GM19023 (cell line): Measurements from ENCODE around the gene RAB24.
A peak's percentile ranks its signal among the peaks of the same experiment; 100 is the strongest.

Experiments used
- ATAC-seq: cut with Tn5 transposase; IDR thresholded peaks from one replicate; pipeline ENCODE4 v1.9.1; 2021; ENCODE audit warnings: mild to moderate bottlenecking, moderate library complexity; ENCODE audit not compliant: unreplicated experiment

The RAB24 gene

GRCh38 chr5:177333420-177334154 lies 30.1 kb upstream of the RAB24 start:
- no peak for ATAC-seq

DNA sequence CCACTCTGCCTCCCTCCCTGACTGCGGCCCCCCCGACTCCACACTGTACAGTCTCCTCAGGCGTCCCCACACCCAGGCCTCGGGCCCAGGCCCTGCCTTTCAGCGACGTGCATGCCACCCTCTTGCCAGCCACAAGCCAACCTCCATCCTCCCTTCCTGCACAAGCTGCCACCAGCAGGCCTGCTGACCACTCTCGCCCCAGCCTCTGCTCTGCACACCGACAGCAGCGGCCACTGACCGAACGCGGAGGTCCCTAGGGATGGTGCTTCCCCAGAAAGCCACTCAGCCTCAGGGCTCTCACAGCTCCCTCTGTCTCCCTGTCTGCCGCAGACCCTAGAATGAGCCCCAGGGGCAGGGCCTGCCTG lies 29.4 kb upstream of the RAB24 start:
- no peak for ATAC-seq

DNA sequence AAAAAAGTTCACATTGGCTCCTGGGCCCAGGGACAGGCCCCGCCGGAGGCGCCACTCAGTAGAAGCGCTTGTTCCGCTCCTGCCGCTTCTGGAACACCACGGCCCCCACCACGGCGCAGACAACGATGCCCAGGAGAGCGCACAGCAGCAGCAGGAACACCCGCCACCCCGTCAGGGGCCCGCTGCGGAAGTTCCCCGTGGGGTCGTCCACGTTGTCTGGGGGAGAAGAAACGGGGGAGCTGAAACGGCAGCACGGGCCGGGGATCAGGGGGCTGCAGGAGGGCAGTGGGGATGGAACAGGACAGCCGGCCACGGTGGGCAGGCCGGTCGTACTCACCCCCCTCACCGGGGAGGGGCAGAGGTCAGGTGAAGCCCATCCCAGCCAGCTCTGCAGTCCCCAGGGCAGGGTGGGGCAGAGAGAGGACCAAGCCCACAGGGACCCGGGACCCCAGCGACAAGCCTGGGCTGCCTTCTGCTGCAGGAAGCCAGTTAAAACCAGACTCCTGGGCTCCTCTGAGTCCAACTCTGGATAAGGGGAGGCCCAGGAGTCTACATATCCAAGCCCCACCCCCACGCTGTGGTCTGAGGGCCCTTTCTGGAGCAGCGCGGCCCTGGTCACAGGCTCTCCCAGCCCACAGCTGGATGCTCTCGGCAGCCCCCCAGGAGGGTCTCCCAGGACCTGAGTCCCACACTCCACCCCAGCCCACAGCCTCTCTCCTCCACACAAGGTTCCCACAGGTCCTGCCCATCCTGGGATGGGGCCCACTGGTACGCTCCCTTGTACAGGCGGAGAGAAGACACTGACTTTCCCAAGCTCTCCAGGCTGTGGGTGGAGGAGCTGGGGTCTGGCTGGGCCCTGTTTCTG lies 28.7 kb upstream of the RAB24 start:
- no peak for ATAC-seq

DNA sequence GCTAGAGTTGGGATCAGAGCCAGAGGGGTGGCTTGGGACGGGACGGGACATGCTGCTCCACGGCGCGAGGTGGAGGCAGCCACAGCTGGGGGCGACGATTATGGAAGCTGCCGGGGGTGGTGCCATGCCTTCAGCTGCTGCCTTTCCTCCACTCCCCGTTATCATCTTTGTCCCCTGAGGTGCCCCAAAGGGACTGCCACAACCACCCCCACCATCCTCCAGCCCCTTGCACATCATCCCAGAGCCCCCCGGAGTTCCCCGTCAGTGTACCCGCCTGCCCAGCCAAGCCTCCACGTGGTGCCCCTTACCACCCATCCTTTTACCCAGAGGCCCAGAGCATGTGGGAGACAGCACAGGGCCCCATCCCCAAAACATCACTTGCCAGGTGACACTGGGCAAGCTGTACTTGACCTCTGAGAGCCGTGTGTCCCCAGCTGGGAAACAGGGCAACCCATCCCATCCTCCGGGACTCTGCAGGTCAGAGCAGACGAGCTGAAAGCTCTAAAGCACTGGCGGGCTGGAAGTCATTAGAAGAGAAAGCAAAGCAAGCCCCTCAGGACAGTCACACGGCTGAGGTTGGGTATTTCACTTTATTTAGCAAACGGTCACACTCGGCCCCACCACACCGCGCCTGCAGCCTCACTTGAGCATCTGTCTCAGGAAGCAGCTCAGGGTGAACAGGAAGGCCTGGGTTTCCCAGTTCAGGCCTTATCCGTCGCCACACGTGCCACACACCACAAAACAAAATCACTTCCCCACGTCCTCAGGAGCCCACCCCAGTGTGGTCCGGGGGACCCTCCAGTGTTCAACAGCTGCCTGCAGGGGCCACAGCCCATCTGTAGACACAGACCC lies 27.7 kb upstream of the RAB24 start:
- ATAC-seq: no peak

GRCh38 chr5:177329883-177330282 lies 26.4 kb upstream of the RAB24 start:
- ATAC-seq: no peak

GRCh38 chr5:177328545-177329231 lies 25.2 kb upstream of the RAB24 start:
- no peak for ATAC-seq

DNA sequence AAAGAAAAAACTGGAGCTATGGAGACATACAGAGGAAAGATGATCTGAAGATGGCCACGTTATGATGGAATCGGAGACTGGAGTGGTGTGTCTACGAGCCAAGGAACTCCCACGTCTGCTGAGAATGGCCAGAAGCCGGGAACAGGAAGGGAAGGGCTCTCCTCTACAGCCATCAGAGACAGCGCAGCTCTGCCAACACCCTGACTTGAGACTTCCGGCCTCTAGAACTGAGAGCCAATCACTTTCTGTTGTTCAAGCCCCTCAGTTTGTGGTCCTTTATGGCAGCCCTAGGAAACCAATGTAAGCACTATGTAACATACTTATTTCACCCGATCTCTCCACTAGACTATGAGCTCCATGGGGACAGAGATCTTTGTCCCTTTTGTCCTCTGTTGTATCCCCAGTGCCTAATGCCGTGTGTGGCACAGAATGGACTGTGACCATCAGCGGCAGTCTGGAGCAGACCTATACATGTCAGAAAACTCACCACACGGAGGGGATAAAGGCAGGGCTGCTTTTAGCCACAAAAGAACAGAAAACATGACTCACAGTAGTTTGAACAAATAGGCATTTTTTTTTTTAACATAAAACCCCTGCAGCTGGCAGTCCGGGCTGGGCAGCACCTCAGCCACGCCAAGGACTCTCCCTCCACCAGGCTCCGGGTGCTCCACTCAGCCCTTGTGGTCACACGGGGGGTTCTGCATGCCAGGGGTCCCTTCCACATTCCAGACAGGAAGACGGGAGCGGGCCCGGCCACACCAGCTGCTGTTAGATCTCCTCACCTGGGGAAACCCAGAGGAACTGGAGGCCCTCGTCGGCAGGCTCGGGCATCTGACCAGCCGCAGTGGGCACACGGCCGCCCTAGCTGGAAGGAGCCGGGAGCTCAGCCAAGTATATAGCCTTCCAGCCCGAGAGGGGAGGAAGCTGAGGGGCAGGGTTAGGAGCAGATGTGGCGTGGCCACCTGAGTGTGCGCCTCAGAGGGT lies 24.3 kb upstream of the RAB24 start:
- no peak for ATAC-seq

DNA sequence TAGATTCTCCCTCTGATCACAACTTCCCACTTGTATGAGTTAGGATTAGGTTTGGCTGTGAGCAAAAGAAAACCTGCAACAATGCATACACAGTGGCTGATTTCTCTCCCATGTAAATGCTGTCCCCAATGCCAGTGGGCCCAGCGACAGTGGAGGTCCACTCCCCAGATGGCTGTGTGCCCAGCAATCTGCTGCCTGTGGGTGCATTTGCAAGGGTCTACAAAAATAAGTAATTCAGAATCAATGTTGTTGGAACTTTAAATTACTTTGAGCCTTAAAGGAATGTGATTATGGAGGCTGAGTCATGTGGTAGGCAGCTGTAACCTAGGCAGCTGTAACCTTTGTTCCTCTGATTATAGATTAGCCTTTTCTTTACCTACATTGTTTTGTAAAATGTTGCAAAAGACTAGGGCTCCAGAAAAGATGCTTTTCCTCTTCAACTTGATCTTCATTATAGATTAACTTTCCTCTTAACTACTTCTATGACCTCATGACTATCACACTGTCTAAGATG lies 22.4 kb upstream of the RAB24 start:
- no peak for ATAC-seq

DNA sequence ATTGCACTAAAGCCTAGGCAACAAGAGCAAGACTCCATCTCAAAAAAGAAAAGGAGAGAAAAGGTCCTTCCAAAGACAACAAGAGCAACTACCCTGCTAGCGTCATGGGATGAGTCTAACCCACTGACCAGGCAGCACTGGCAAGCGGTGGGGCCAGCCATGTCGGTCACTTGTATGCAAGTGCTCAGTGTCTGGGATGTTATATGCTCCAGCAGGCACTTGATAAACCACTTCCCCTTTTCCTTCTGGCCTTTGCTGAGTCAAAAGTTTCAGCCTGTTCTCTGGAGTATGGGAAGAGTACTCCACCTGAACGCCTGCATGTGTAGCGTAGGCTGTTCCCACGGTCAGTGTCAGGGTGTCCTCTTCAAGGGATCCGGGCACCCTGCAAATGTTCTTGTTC lies 17.4 kb upstream of the RAB24 start:
- no peak for ATAC-seq

DNA sequence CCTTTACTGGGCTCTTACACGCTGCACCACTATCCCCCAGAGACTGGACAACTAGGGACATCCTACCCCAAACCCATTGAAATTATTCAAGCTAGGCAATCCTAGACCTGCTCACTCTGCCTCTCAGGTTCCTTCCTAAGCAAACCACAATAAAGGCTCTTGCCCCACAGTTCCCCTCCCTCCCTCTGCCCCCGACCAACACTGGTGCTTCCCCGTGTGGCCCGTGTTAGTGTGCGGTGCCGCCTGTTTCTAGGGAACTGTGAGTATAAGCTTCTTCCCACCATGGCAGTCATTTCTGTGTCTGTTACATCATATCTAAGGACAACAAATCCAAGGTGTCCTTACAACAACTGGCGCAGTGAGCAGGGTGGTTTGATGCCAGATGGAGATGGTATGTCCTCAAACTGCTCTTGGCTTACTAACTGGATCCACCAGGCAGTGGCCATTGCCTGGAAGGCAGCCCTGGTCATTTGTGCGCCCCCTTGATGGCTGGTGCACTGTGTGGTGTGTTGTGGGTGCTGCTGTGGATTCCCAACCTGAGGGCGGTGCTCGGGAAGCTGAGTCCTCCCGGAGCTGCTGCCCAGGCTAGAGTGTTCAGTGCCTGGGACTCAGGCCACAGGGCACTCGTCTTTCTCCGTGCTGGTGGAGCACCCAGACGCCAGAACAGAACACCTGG lies 16.5 kb upstream of the RAB24 start:
- ATAC-seq: no peak

DNA sequence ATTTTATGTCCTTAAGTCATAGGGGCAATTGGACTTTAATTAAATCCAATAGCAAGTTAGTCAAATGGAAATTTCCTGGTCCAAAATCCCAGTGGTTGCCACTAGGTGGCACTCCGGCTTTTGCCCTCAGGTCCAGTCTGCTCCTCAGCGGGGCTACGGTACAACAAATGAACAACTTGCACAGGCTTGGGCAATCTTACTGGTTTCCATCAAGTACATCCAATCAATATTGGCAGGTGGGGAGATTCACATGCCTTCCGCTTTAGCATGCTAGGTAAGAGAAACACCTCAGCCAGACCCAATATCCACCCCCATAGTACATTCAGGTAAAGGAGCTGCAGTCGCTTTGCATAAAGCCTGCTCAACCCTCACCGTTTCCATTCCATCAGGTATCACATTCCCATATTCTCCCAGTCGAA lies 14.4 kb upstream of the RAB24 start:
- no peak for ATAC-seq

GRCh38 chr5:177316005-177316404 lies 12.5 kb upstream of the RAB24 start:
- ATAC-seq: no peak

DNA sequence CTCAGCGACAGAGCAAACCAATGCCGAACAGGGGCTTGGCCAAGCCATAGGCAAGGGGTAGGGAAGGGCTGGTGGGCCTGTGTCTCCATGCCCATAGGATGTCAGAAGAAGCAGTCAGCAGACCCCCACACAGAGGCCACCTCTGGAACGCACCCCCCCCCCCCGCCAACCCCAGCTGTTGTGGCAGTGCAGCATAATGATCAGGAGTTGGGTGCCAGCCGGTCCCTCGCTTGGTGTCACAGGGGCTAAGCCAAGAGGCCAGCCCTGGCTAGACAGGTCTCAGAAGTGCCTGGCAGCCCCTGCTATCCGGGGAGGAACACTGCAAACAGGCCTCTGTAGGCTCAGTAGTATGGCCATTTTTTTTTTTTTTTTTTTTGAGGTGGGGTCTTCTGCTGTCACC lies 11.9 kb upstream of the RAB24 start:
- no peak for ATAC-seq

DNA sequence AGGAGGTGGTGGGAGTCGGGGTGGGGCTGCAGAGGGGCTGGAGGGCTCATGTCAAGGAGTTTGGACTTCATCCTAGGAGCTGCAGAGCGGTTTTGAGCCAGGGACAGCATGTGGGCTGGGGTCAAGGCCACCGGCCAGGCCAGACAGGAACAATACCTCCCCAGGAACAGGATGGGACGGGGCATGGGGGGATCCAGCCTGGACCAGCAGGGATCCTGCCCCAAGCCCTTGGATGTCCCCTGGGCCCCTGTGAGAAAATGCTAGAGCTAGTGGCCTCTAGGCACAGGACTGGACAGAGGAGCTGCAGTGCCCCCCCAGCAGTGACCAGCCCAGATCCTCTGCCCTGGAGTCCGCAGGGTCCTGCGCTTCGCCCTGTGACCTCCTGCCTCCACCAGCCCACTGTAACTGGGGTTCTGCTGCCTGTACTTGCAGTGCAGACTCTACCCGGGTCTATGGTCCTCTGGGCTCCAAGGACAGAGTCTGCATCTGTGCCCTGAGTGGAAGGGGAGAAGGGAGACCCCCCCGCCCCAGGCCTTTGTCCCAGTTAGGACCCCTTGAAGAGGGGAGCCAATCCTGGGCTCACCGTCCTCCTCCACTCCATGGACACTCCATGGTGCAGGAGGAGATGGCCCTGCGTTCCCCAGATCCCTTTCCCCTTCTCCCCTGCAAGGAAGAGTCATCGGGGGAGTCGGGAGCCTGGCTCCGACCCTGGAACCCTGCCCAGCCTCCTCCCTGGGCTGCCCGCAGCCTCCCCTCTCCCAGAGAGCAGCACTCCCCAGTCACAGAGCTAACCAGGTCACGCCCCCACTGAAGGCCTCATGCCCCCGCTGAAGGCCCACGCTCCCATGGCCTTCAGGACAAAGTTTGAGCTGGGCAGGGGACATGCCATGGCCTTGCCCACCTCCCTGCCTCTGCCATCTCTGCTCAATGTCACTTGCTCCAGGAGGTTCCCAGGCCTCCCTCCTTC lies 11.1 kb upstream of the RAB24 start:
- no peak for ATAC-seq

GRCh38 chr5:177313561-177314259 lies 10.2 kb upstream of the RAB24 start:
- no peak for ATAC-seq

- ATAC-seq: peak; percentile 15
Observed at GRCh38 chr5:177312649-177313181, 9.2 kb upstream of the RAB24 start.
